Measurements from ENCODE around the gene NEK4. TPM values are rescaled to one million over a fixed set of nuclear protein-coding genes. Genes with fewer than 3 reads are reported as not detected.
A peak's percentile ranks its signal among the peaks of the same experiment; 100 is the strongest.
"Not testable (repeated sequence)": the region's sequence is repeated elsewhere in the genome, so short reads cannot be mapped to it uniquely, and the experiment has no call there.

NEK4 gene
- polyA plus RNA-seq, 3 donors = 29.0 to 31.2 (median 29.2) TPM

DNA sequence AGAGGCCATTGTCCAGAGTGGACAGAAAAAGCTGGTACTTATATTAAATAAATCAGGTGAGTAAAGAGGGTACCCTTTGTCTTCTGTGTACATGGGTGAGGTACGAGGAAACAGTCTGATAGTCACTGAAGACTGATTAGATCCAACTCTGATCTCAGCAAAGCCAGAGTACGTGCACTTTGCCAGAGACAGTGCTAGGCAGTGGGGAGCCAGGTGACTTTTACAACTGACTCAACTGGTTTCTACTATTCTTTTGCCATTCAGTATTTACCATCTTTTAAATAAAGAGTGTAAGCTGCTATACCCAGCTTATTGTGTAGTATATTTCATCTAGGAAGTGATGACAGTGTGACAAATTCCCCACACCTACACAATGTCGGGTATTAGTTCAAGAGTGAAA is 81.6 kb downstream of the NEK4 start:
- no peak for DNase-seq (ENCODE audit: extremely low read depth in 1 of 11, low read depth in 9 of 11, low spot score in 4 of 11)

DNA sequence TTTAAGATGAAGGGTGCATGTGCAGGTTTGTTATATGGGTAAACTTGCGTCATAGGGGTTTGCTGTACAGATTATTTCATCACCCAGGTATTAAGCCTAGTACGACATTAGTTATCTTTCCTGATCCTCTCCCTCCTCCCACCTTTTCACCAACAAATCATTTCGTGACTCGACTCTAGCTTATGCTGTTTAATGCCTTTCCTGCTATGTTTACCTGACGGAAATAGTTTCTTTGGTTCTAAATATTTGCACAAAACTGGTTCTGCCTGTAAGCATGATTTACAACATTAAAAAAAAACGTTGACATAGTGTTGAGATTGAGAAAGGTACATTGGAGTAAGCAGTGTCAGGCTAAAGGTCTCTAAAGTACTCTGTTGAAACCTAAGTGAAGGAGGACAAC is 82.5 kb downstream of the NEK4 start:
- DNase-seq (ENCODE audit: extremely low read depth in 1 of 11, low read depth in 9 of 11, low spot score in 4 of 11) = no peak

DNA sequence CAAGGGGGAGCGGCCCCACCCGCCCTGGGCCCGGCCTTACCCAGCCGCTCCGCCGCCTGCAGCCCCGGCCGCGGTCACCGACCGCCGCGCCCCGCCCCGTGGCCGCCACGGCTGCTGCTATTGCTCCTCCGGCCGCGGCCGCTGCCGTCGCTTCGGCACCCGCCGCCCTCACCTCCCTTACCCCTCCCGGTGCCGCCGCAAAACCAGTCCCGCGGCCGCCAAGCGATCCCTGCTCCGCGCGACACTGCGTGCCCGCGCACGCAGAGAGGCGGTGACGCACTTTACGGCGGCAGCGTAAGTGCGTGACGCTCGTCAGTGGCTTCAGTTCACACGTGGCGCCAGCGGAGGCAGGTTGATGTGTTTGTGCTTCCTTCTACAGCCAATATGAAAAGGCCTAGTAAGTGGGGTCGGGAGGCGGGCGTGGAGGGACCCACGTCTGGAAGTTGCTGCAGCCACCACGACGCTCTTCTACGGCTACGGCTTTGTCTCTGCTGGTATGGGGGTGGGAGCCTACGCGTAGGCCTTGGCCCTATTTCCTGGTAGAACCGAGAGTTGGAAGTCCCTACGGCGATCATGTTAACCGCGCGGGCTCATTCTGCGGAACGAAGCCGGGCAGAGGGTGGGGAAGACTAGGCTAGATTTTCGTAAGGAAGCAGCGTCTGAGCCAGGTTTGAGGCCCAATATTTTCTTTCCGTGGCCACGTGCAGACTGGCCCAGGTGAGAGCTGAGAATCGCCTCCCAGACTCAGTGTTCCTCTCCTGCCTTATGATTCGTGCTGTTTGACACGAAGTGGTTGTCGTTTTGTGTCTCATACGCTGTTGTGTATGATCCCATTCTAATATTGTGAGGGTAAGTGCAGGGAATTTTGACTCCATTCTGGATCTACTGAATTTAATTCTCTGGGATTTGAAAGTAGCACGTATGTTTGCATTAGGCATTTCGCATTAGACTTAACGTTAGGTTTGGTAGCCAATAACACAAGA is 84.7 kb downstream of the NEK4 start, which contains the start of the genes GNL3 and PBRM1:
TSS of gene GNL3 (plus strand) at position 324 of the 983 bp plus-strand sequence. CDS start at position 385, 61 bp downstream.
TSS of gene PBRM1 (minus strand) at position 205 of the 983 bp plus-strand sequence.
- DNase-seq (ENCODE audit: extremely low read depth in 1 of 11, low read depth in 9 of 11, low spot score in 4 of 11) = peak; percentile 88 to 95 (median 93)

DNA sequence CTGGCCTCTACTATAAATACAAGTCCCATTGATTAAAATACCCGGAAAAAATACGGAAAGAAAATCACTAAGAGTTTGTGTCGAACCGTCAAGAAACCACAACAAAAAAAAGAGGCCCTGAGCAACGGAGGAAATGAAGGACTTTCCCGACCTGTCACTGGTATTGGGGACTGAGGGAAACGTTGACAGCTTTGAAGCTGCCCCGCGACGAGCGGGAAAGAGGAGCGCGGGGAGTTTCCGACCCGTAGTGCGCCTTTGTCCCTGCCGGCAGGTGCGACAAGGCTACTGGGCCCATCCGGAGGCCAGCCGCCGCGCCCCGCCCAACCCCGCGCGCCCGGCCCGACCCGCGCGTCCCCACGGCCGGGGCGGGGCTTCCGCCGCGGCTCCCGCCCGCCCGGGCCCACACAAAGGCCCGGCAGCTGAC is 85.4 kb downstream of the NEK4 start:
- peak in 5 of 11 donors; percentile 41 to 66 (median 60) for DNase-seq (ENCODE audit: extremely low read depth in 1 of 11, low read depth in 9 of 11, low spot score in 4 of 11)

GRCh38 chr3:52684184-52684583 is 86.6 kb downstream of the NEK4 start:
- no peak for DNase-seq (ENCODE audit: extremely low read depth in 1 of 11, low read depth in 9 of 11, low spot score in 4 of 11)

DNA sequence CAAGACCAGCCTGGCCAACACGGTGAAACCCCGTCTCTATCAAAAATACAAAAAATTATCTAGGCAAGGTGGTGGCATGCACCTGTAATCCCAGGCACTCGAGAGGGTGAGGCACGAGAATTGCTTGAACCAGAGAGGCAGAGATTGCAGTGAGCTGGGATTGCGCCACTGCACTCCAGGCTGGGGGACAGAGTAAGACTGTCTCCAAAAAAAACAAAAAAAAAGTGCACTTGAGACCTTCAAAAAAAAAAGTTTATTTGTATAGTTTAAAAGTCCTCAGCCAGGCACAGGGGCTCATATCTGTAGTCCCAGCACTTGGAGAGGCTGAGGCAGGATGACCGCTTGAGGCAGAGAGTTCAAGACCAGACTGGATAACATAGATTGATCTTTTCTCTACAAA is 87.1 kb downstream of the NEK4 start:
- no peak for DNase-seq (ENCODE audit: extremely low read depth in 1 of 11, low read depth in 9 of 11, low spot score in 4 of 11)

- peak in 3 of 11 donors; percentile 6 to 36 (median 14) for DNase-seq (ENCODE audit: extremely low read depth in 1 of 11, low read depth in 9 of 11, low spot score in 4 of 11)
Observed at GRCh38 chr3:52682016-52682415, 88.7 kb downstream of the NEK4 start.

GRCh38 chr3:52681596-52681995 is 89.1 kb downstream of the NEK4 start:
- no peak for DNase-seq (ENCODE audit: extremely low read depth in 1 of 11, low read depth in 9 of 11, low spot score in 4 of 11)

- DNase-seq (ENCODE audit: extremely low read depth in 1 of 11, low read depth in 9 of 11, low spot score in 4 of 11) = no peak
Observed at GRCh38 chr3:52679811-52680210, 90.9 kb downstream of the NEK4 start.

DNA sequence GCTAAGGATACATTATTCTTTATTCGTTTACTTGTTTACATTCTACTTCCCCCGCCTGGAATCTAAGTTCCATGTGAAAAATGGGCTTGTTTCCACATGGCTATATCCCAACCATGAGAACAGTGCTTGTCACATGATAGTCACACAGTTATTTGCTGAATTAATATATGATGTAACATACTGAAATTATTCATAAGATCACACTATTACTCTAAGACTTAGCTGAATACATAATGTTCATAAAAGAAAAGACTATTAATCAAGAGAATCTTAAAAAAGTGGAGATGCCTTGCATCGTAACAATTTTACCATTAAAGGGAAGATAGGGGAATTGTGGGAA is 91.6 kb downstream of the NEK4 start:
- DNase-seq (ENCODE audit: extremely low read depth in 1 of 11, low read depth in 9 of 11, low spot score in 4 of 11) = no peak

- no peak for DNase-seq (ENCODE audit: extremely low read depth in 1 of 11, low read depth in 9 of 11, low spot score in 4 of 11)
Observed at GRCh38 chr3:52678265-52679198, 92.2 kb downstream of the NEK4 start.

GRCh38 chr3:52676201-52676600 is 94.5 kb downstream of the NEK4 start:
- not testable (repeated sequence) for DNase-seq (ENCODE audit: extremely low read depth in 1 of 11, low read depth in 9 of 11, low spot score in 4 of 11)

DNA sequence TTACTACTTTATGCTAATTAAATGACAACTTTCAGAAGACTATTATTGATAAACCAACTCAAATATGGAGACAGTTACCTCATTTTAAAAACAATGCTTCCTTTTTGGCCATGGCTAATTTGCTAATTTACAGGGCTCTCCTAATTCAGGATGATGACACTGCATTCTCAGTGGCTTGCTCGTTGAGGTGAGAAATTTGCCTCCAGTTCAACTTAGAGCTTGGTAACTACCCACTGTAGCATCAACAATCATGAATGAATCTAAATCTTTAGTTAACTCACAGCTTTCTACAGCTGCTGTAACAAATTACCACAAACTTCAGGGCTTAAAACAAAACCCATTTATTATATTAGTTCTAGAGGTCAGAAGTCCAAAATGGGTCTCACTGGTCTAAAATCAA is 99.1 kb downstream of the NEK4 start:
- no peak for DNase-seq (ENCODE audit: extremely low read depth in 1 of 11, low read depth in 9 of 11, low spot score in 4 of 11)

DNA sequence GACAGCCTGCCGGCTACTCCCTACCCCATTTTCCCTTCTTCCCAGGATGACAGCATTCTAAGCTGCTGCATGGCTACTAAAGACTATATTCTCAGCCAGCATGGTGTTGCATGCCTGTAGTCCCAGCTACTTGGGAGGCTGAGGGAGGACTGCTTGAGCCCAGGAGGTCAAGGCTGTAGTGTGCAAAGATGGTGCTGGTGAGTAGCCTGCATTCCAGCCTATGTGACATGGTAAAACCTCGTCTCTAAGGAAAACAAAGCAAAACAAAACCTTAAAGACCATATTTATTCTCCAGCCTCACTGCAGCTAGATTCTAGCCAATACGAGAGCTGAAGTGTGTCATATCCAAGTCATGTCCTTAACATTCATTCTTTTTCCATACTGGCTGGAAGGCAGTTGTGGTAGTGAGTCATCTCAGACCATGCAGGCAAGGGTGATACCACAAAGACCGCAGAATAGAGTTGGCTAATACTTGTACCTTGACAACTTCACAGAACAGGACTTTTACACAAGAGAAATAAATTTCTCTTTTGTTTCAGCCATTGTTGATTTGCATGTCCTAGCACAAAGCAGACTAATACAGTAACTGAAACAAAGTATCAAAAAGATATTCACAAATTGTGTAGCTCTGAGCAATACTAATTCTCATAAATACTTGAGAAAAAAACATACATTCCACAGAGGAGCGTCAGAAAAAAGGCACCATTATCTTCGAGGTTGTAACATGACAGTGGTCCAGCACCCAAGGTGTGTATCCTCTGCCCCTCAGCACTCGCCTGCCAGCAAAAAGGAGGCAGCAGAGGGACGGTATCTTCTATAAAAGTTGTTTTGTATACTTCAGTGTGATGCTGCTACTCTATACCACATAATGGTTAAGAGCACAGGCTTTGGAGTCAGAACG is 99.9 kb downstream of the NEK4 start:
- no peak for DNase-seq (ENCODE audit: extremely low read depth in 1 of 11, low read depth in 9 of 11, low spot score in 4 of 11)

DNA sequence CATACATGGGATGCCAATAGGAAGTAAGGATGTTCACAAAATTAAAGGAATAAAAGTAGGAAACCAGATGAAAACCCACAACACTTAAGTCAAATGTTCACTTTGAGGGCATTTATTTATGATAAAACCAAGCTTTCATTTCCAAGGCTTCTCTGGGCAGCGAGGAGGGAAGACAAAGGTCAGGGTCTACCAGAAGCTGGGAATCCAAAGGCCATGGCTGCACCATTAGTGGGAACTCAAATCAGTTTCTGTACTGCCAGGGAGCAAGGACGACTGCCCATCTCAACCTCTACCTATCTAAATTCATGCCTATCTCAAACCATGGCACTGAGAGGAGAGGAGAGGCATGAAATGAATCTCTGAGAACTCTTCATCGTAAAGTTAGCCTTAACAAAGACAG is 107.6 kb downstream of the NEK4 start:
- DNase-seq (ENCODE audit: extremely low read depth in 1 of 11, low read depth in 9 of 11, low spot score in 4 of 11) = no peak

DNA sequence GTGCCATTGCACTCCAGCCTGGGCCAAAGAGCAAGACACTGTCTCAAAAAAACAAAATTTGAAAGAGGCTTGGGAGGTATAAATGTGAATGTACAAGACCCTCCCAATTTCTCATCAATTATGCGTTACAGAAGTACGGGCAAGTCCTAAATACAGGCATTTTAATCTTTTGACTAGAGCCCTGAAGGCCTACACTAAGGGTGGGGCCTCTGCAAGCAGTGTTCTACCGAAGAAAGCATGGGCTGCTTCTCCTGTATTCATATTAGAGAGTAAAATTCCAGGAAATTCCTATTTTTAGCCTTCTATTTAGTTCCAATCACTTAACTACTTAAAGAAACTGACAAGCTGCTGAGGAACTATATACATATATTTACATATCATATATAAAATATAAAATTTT is 110.7 kb downstream of the NEK4 start:
- no peak for DNase-seq (ENCODE audit: extremely low read depth in 1 of 11, low read depth in 9 of 11, low spot score in 4 of 11)

Data from renal cortex interstitium (tissue), 11 donors.